DOHH2 (cell line): ENCODE measurements around the gene GBP4.

Experiments
- H3F3A ChIP-seq: fragments of 200-600 bp; sonication (generic), shearing (Covaris generic); 2 replicates; pipeline ENCODE4 v1.6.0; 2016; ENCODE audit warnings: antibody characterized with exemption, mild to moderate bottlenecking; ENCODE audit not compliant: control insufficient read depth, insufficient read depth
- H3K27ac ChIP-seq: fragments of 200-600 bp; sonication (generic); 2 replicates; pipeline ENCODE4 v1.5.1; 2014; ENCODE audit warnings: low read depth, mild to moderate bottlenecking, low read length, moderate library complexity
- H3K27me3 ChIP-seq: fragments of 200-600 bp; sonication (generic); 2 replicates; pipeline ENCODE4 v1.6.1; 2014; ENCODE audit warnings: mild to moderate bottlenecking, low read length, mixed read lengths; ENCODE audit not compliant: control insufficient read depth
- H3K36me3 ChIP-seq: fragments of 200-600 bp; sonication (generic); 2 replicates; pipeline ENCODE4 v1.6.1; 2014; ENCODE audit warnings: mild to moderate bottlenecking, low read length, moderate library complexity, mixed read lengths; ENCODE audit not compliant: control insufficient read depth
- H3K4me1 ChIP-seq: fragments of 200-600 bp; sonication (generic); 2 replicates; pipeline ENCODE4 v1.6.1; 2014; ENCODE audit warnings: mild to moderate bottlenecking, low read length, mixed read lengths; ENCODE audit not compliant: control insufficient read depth
- H3K4me2 ChIP-seq: fragments of 200-600 bp; sonication (generic); 2 replicates; pipeline ENCODE4 v1.6.0; 2014; ENCODE audit warnings: mild to moderate bottlenecking, low read length, moderate library complexity
- H3K4me3 ChIP-seq: fragments of 200-600 bp; sonication (generic); 2 replicates; pipeline ENCODE4 v1.5.1; 2014; ENCODE audit warnings: mild to moderate bottlenecking, low read length, mixed read lengths
- H3K79me2 ChIP-seq: fragments of 200-600 bp; sonication (generic); 2 replicates; pipeline ENCODE4 v1.6.1; 2014; ENCODE audit warnings: mild to moderate bottlenecking, low read length, mixed read lengths; ENCODE audit not compliant: control insufficient read depth
- H3K9me2 ChIP-seq: fragments of 200-600 bp; sonication (generic); replicated peaks from 2 replicates; pipeline ENCODE4 v1.6.1; 2014; ENCODE audit warnings: mild to moderate bottlenecking, low read length, mixed read lengths; ENCODE audit not compliant: control insufficient read depth
- H3K9me3 ChIP-seq: fragments of 200-600 bp; sonication (generic); 2 replicates; pipeline ENCODE4 v1.6.1; 2014; ENCODE audit warnings: antibody characterized with exemption, low read length, mixed read lengths; ENCODE audit not compliant: control insufficient read depth, insufficient read depth
- H4K20me1 ChIP-seq: fragments of 200-600 bp; sonication (generic); 2 replicates; pipeline ENCODE4 v1.6.0; 2014; ENCODE audit warnings: low read depth, mild to moderate bottlenecking, antibody characterized with exemption, low read length, moderate library complexity; ENCODE audit not compliant: control insufficient read depth, insufficient read depth
- EZH2phosphoT487 ChIP-seq: fragments of 200-600 bp; sonication (generic); IDR thresholded peaks from 2 replicates; pipeline ENCODE4 v1.6.1; 2017; ENCODE audit warnings: borderline replicate concordance, mild to moderate bottlenecking, antibody characterized with exemption, low read length, moderate library complexity, mixed read lengths
- TF ChIP-seq, protein P1 (sequence below): fragments of 200-600 bp; sonication (generic); IDR thresholded peaks from one replicate; pipeline ENCODE4 v1.5.1; 2014; ENCODE audit warnings: antibody characterized with exemption, mild to moderate bottlenecking, low read depth, low read length; ENCODE audit not compliant: poor library complexity, severe bottlenecking

GBP4 gene

DNA sequence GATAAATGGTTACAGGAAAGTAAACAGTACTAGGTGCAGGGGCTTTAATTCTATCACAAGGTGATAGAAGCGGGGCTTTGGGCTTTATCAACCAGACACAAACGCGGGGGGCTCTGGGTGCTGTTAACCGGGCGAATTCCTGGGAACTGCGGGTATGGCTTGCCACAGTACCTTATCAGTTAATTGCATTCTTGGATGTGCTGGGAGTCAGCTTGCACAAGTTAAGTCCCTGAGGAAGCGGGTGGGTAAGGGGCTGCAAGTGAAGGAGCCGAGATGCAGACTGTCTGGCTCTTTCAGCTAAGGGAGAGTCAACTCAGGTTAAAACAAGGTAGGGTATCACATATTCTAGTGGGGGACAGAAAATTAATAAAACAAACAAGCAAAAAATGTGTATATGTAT is 661 bp downstream of the GBP4 start:
- H3K4me3 ChIP-seq, result no peak overlapping the region
- no peaks in the 10 kb centered on the region for H3F3A ChIP-seq
- no peak overlapping the region for H3K27ac ChIP-seq
- no peaks in the 10 kb centered on the region for H3K36me3 ChIP-seq
- H3K9me3 ChIP-seq, result no peaks in the 10 kb centered on the region; the same call in 1 of the 2 replicates
- no peaks in the 10 kb centered on the region for H3K79me2 ChIP-seq
- H3K4me2 ChIP-seq, result no peak overlapping the region
- H3K4me1 ChIP-seq, result no peaks in the 10 kb centered on the region
- TF ChIP-seq, protein P1, sequence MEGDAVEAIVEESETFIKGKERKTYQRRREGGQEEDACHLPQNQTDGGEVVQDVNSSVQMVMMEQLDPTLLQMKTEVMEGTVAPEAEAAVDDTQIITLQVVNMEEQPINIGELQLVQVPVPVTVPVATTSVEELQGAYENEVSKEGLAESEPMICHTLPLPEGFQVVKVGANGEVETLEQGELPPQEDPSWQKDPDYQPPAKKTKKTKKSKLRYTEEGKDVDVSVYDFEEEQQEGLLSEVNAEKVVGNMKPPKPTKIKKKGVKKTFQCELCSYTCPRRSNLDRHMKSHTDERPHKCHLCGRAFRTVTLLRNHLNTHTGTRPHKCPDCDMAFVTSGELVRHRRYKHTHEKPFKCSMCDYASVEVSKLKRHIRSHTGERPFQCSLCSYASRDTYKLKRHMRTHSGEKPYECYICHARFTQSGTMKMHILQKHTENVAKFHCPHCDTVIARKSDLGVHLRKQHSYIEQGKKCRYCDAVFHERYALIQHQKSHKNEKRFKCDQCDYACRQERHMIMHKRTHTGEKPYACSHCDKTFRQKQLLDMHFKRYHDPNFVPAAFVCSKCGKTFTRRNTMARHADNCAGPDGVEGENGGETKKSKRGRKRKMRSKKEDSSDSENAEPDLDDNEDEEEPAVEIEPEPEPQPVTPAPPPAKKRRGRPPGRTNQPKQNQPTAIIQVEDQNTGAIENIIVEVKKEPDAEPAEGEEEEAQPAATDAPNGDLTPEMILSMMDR, result no peak
- TF ChIP-seq EZH2phosphoT487, result 0 out of 2 replicates have a peak, but pooled peaks have one; percentile 24
- H3K9me2 ChIP-seq, result no peaks in the 10 kb centered on the region
- no peaks in the 10 kb centered on the region for H4K20me1 ChIP-seq
- H3K27me3 ChIP-seq, result peaks cover 29% of the 10 kb centered on the region

DNA sequence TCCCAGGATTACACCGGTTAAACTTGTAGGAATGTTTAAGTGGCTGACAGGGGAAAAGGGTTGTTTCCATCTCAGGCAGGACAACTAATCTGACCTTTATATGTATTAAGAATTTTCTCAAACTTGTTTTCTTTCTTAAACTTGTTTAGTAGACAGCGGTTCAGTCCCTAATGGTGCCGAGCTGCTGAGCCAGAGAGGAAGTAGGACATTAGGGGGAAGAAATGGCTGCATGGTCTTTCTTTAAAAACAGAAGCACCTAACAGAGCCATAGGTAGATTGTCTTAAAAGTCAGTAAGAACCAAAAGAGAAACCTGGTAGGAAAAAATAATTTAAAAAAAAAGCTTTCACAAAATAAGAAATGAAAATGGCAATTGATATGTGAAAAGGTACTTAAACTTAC is 3.3 kb downstream of the GBP4 start:
- Histone ChIP-seq H3K9me2 (no peaks in the 10 kb centered on the region), H3F3A (no peaks in the 10 kb centered on the region), H3K9me3 (no peaks in the 10 kb centered on the region; the same call in 1 of the 2 replicates), H3K4me2 (no peak overlapping the region), H3K36me3 (no peaks in the 10 kb centered on the region), H4K20me1 (no peaks in the 10 kb centered on the region), H3K4me1 (no peaks in the 10 kb centered on the region), H3K79me2 (no peaks in the 10 kb centered on the region), H3K27me3 (peaks cover 29% of the 10 kb centered on the region), H3K27ac (no peak overlapping the region), H3K4me3 (no peak overlapping the region)
- TF ChIP-seq EZH2phosphoT487, result no peak
- TF ChIP-seq, protein P1, result no peak

DNA sequence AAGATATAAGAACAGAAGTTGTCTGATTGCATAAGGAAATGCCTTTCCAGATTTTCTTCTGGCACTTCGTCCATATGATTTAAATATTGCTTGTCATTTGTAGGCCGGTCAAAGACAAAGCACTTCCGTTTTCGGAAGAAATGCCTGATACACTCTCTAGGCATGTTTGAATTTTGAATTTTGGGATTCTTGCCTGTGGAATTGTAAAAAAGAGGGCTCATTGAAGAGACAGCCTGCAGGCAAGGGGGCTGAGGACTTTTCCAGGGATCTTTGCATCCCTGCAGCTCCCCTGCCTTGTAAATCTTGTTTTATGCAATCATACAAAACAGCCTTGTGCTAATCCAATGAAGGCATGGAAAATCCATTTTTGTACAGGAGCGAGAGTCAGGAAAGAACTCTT is 7.4 kb downstream of the GBP4 start:
- no peaks in the 10 kb centered on the region for H3K27me3 ChIP-seq
- no peak overlapping the region for H3K4me2 ChIP-seq
- H3K4me3 ChIP-seq, result no peak overlapping the region
- H4K20me1 ChIP-seq, result no peaks in the 10 kb centered on the region
- no peaks in the 10 kb centered on the region for H3K9me3 ChIP-seq
- H3F3A ChIP-seq, result no peaks in the 10 kb centered on the region
- H3K4me1 ChIP-seq, result no peaks in the 10 kb centered on the region
- no peaks in the 10 kb centered on the region for H3K36me3 ChIP-seq
- H3K79me2 ChIP-seq, result no peaks in the 10 kb centered on the region
- no peak for TF ChIP-seq EZH2phosphoT487
- TF ChIP-seq, protein P1, result no peak
- no peak overlapping the region for H3K27ac ChIP-seq
- no peaks in the 10 kb centered on the region for H3K9me2 ChIP-seq
